ENCODE measurements around the gene SNCA.

SNCA gene

DNA sequence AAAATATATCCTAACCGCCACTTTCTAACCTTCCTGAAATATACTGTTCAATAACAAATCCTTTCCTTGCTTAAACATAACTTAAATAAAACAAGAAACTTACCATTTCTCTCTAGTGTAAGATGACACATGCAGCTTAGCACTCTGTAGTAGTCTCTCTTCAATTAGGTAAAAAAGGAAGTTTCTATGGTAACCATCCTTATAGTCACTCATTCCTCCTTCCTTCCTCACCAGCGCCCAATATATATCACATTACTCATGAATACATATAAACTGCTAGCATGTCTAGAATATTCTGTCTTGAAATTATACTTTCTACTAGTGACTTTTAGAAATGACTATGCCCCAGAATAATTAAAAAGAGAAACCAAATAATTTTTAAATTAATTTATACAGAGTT, 112.2 kb downstream of the SNCA start:
- Histone ChIP-seq H4K20me1 (ENCODE audit: control insufficient read depth, insufficient read depth, low read depth, low read length) (no peaks in the 10 kb centered on the region), H3F3A (ENCODE audit: control insufficient read depth, insufficient read depth) (no peaks in the 10 kb centered on the region), H3K36me3 (ENCODE audit: control insufficient read depth, low read length) (no peaks in the 10 kb centered on the region), H3K4me2 (ENCODE audit: low read length) (no peak overlapping the region), H3K4me1 (ENCODE audit: control insufficient read depth, low read length) (no peaks in the 10 kb centered on the region), H3K79me2 (ENCODE audit: control insufficient read depth, low read length) (no peaks in the 10 kb centered on the region), H3K4me3 (ENCODE audit: low read length) (no peak overlapping the region), H3K27ac (ENCODE audit: low read depth, low read length) (no peak overlapping the region), H3K27me3 (ENCODE audit: control insufficient read depth, low read length) (no peaks in the 10 kb centered on the region), H3K9me3 (ENCODE audit: control insufficient read depth, insufficient read depth, low read length) (no peaks in the 10 kb centered on the region), H3K9me2 (replicated peaks; ENCODE audit: control insufficient read depth, low read length) (no peaks in the 10 kb centered on the region)
- no peak for TF ChIP-seq EZH2phosphoT487 (IDR thresholded peaks at IDR 0.05; ENCODE audit: borderline replicate concordance, low read length)
- TF ChIP-seq, protein P1, sequence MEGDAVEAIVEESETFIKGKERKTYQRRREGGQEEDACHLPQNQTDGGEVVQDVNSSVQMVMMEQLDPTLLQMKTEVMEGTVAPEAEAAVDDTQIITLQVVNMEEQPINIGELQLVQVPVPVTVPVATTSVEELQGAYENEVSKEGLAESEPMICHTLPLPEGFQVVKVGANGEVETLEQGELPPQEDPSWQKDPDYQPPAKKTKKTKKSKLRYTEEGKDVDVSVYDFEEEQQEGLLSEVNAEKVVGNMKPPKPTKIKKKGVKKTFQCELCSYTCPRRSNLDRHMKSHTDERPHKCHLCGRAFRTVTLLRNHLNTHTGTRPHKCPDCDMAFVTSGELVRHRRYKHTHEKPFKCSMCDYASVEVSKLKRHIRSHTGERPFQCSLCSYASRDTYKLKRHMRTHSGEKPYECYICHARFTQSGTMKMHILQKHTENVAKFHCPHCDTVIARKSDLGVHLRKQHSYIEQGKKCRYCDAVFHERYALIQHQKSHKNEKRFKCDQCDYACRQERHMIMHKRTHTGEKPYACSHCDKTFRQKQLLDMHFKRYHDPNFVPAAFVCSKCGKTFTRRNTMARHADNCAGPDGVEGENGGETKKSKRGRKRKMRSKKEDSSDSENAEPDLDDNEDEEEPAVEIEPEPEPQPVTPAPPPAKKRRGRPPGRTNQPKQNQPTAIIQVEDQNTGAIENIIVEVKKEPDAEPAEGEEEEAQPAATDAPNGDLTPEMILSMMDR (IDR thresholded peaks at IDR 0.05; ENCODE audit: low read depth, low read length, poor library complexity, severe bottlenecking), result no peak

DNA sequence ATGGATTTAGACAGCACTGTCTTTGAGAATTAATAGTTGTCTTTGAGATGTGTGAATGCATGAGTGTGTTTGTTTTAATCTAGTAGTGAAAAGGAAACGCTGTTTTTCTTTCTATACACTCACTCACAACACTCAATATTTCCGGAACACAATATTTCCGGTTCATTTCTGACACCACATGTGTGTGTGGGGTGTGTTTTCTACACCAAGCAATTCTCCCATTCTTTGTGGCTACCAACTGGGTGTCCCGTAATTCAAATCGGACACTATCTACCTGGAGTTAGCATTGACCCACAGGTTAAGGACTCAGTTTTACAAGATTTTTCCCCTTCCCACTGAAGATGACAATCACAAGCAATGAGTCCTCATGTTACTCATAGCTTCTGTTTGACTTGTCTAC, 113.9 kb downstream of the SNCA start:
- no peaks in the 10 kb centered on the region for H3K36me3 ChIP-seq (ENCODE audit: control insufficient read depth, low read length)
- no peak overlapping the region for H3K4me2 ChIP-seq (ENCODE audit: low read length)
- H4K20me1 ChIP-seq (ENCODE audit: control insufficient read depth, insufficient read depth, low read depth, low read length), result no peaks in the 10 kb centered on the region
- no peak overlapping the region for H3K4me3 ChIP-seq (ENCODE audit: low read length)
- H3K79me2 ChIP-seq (ENCODE audit: control insufficient read depth, low read length), result no peaks in the 10 kb centered on the region
- H3K27ac ChIP-seq (ENCODE audit: low read depth, low read length), result no peak overlapping the region
- H3K9me2 ChIP-seq (replicated peaks; ENCODE audit: control insufficient read depth, low read length), result no peaks in the 10 kb centered on the region
- H3F3A ChIP-seq (ENCODE audit: control insufficient read depth, insufficient read depth), result no peaks in the 10 kb centered on the region
- H3K4me1 ChIP-seq (ENCODE audit: control insufficient read depth, low read length), result no peaks in the 10 kb centered on the region
- no peak for TF ChIP-seq EZH2phosphoT487 (IDR thresholded peaks at IDR 0.05; ENCODE audit: borderline replicate concordance, low read length)
- TF ChIP-seq, protein P1 (IDR thresholded peaks at IDR 0.05; ENCODE audit: low read depth, low read length, poor library complexity, severe bottlenecking), result no peak
- H3K9me3 ChIP-seq (ENCODE audit: control insufficient read depth, insufficient read depth, low read length), result no peaks in the 10 kb centered on the region
- H3K27me3 ChIP-seq (ENCODE audit: control insufficient read depth, low read length), result no peaks in the 10 kb centered on the region

DNA sequence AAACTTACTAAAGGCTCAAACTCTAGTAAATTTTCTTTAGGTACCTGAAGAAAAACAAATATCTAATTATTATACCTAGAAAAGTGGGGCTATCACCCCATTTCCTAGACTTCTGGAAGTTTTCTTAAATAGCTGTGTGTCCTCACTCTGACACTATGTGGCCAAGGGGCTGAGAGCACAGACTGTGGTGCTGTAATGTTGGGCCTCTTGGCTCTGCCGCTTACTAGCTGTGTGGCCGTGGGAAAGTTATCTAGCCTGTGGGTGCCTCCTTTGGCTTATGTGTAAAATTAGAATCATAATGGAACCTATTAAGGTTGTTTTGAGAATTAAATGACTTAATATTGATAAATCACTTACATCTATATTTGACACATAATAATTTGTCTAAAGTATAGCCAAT, 114.4 kb downstream of the SNCA start:
- Histone ChIP-seq H3K27ac (ENCODE audit: low read depth, low read length) (no peak overlapping the region), H3K4me1 (ENCODE audit: control insufficient read depth, low read length) (no peaks in the 10 kb centered on the region), H4K20me1 (ENCODE audit: control insufficient read depth, insufficient read depth, low read depth, low read length) (no peaks in the 10 kb centered on the region), H3K4me2 (ENCODE audit: low read length) (no peak overlapping the region), H3K79me2 (ENCODE audit: control insufficient read depth, low read length) (no peaks in the 10 kb centered on the region), H3K4me3 (ENCODE audit: low read length) (no peak overlapping the region), H3K9me2 (replicated peaks; ENCODE audit: control insufficient read depth, low read length) (no peaks in the 10 kb centered on the region), H3F3A (ENCODE audit: control insufficient read depth, insufficient read depth) (no peaks in the 10 kb centered on the region), H3K36me3 (ENCODE audit: control insufficient read depth, low read length) (no peaks in the 10 kb centered on the region), H3K27me3 (ENCODE audit: control insufficient read depth, low read length) (no peaks in the 10 kb centered on the region), H3K9me3 (ENCODE audit: control insufficient read depth, insufficient read depth, low read length) (no peaks in the 10 kb centered on the region)
- no peak for TF ChIP-seq EZH2phosphoT487 (IDR thresholded peaks at IDR 0.05; ENCODE audit: borderline replicate concordance, low read length)
- TF ChIP-seq, protein P1 (IDR thresholded peaks at IDR 0.05; ENCODE audit: low read depth, low read length, poor library complexity, severe bottlenecking), result no peak

DNA sequence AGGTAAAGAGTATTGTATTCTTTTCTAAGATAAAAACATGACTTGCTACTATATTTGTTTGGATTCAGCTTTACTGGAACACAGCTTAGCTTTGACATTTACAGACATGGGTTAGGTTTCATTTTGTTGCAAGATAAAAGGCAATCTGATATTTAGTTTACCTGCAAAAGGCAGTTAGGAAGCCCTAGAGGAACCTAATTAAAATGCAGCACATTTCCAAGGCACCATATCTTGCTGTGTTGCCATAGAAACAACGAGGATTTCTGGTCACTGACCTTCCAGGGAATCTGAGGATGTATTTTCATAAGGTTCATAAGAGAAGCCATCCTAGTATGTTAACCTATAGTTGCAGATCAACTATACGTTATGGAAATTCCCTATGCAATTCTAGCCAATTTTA, 116.0 kb downstream of the SNCA start:
- Histone ChIP-seq H3K4me1 (ENCODE audit: control insufficient read depth, low read length) (no peaks in the 10 kb centered on the region), H3K36me3 (ENCODE audit: control insufficient read depth, low read length) (no peaks in the 10 kb centered on the region), H3K4me3 (ENCODE audit: low read length) (no peak overlapping the region), H3F3A (ENCODE audit: control insufficient read depth, insufficient read depth) (no peaks in the 10 kb centered on the region), H3K27ac (ENCODE audit: low read depth, low read length) (no peak overlapping the region), H4K20me1 (ENCODE audit: control insufficient read depth, insufficient read depth, low read depth, low read length) (no peaks in the 10 kb centered on the region), H3K4me2 (ENCODE audit: low read length) (no peak overlapping the region), H3K9me3 (ENCODE audit: control insufficient read depth, insufficient read depth, low read length) (no peaks in the 10 kb centered on the region), H3K27me3 (ENCODE audit: control insufficient read depth, low read length) (no peaks in the 10 kb centered on the region), H3K79me2 (ENCODE audit: control insufficient read depth, low read length) (no peaks in the 10 kb centered on the region), H3K9me2 (replicated peaks; ENCODE audit: control insufficient read depth, low read length) (no peaks in the 10 kb centered on the region)
- TF ChIP-seq, protein P1 (IDR thresholded peaks at IDR 0.05; ENCODE audit: low read depth, low read length, poor library complexity, severe bottlenecking), result no peak
- no peak for TF ChIP-seq EZH2phosphoT487 (IDR thresholded peaks at IDR 0.05; ENCODE audit: borderline replicate concordance, low read length)
